ENCODE data around the gene KCNMA1.

The KCNMA1 gene

DNA sequence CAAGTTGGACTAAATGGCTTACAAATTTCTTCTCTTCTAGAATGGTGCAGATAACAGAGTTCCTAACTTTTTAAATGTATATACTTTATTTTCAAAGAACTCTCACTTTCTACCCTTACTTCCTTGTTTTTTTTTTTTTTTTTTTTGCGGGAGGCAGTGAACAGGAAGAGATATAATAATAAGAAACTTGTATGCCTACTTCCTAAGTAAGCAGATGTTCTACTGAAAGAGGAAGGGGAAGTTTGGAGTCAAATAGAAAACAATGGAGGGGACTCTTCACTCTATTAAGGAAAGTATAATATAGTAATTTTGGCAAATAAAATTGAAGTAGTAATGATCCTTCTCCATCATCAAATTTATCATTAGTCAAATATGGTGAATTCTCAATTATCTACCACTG lies 754.0 kb downstream of the KCNMA1 start:
- DNase-seq (ENCODE audit: low read depth), result no peak

GRCh38 chr10:76882796-76883195 lies 754.8 kb downstream of the KCNMA1 start:
- DNase-seq (ENCODE audit: low read depth), result no peak

DNA sequence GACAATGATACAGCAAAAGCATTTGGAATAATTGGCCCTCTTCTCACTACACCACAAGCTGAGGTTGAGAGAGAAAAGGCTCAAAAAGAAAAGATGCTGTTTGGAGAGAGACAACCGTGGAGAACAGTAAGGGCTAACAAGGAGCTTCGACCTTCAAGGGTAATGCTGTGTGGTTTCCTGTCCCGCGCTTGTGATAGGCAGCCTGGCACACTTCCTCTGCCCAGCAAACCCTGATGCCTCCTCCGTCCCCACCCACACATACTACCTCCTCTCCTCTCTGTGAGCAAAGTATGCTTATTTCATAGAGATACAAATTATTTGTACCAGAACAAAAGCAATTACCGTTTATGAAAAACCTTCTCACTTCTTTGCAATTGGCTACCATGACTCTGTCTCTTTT lies 755.4 kb downstream of the KCNMA1 start:
- no peak for DNase-seq (ENCODE audit: low read depth)

- peak; percentile 19 for DNase-seq (ENCODE audit: low read depth)
Observed at GRCh38 chr10:76881477-76882220, 756.0 kb downstream of the KCNMA1 start.

GRCh38 chr10:76880931-76881330 lies 756.7 kb downstream of the KCNMA1 start:
- DNase-seq (ENCODE audit: low read depth), result no peak

DNA sequence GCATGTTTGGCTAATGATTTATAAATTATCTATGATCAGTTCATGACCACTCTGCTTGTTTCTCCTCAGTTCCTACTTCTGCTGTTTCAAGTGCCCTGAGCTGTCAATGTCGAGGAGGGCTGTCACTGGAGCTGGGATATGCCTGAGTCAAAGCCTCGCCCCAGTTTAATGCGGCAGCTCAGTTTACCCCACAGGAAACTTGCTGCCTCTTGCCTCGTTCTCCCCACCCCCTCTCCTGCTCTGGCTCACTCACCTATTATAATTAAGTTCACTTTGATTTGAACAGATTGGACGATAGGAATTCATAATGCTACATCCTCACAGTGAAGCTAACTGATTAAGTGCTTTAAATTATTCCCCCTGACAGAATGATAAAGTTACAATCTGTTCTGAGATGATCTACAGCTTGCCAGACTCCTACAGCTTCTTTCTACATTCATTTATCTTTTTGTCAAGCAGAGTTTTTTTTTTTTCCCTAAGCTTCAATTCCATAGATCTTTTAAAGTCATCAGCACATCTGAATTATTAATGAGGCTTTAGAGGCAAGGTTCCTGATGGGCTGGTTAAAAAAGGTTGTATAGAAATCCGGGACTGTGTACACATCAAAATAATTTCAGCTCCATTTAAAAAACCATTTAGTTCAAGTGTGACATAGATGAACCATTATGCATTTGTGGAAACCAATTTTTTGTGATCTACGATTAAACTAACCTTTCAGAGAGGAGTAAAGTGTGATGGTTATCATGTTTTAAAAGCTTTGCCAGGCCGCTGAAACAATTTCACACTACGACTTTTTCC lies 758.3 kb downstream of the KCNMA1 start:
- no peak for DNase-seq (ENCODE audit: low read depth)

DNA sequence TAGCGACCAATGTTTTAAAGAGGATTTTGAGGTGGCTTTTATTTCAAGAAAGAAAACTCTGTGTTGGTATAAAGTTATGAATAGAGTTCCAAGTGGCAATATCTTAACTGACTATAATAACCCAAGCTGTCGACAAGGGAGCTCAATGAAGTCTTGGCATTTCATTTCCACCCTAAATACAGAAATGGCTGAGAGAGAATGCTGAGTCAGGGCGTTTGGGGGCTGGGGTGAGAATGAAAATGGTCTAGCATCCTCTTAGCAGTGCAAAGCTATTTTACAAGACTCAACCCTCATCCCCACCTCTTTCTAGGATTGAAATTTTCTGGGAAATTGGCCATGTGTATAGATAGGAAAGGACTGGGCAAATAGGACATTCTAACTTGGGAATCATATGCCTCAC lies 759.1 kb downstream of the KCNMA1 start:
- no peak for DNase-seq (ENCODE audit: low read depth)

- DNase-seq (ENCODE audit: low read depth), result no peak
Observed at GRCh38 chr10:76874896-76875295, 762.7 kb downstream of the KCNMA1 start.

GRCh38 chr10:76874176-76874575 lies 763.4 kb downstream of the KCNMA1 start:
- peak; percentile 82 for DNase-seq (ENCODE audit: low read depth)

GRCh38 chr10:76871697-76872295 lies 765.8 kb downstream of the KCNMA1 start:
- DNase-seq (ENCODE audit: low read depth), result no peak

DNA sequence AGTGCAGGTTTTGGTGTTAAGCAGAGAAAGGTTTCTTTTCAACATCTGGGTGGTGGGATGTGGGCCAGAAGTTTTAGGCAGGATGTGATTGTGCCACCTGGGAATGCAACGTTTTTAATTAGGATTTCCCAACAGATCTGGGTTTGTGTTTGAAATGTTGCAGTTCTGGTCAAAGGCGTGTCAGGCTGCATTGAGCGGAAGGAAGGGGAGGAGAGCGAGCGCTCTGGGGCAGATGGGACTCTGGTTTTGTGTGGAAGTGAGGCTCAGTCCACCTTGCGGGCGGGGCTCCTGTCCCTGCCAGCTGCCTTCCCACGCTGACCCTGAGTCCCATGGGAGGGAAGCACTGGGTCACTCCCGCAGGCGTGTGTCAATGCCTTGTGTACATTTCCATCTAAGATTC lies 767.7 kb downstream of the KCNMA1 start:
- no peak for DNase-seq (ENCODE audit: low read depth)

- DNase-seq (ENCODE audit: low read depth), result peak; percentile 49
Observed at GRCh38 chr10:76868098-76868977, 769.3 kb downstream of the KCNMA1 start.

DNA sequence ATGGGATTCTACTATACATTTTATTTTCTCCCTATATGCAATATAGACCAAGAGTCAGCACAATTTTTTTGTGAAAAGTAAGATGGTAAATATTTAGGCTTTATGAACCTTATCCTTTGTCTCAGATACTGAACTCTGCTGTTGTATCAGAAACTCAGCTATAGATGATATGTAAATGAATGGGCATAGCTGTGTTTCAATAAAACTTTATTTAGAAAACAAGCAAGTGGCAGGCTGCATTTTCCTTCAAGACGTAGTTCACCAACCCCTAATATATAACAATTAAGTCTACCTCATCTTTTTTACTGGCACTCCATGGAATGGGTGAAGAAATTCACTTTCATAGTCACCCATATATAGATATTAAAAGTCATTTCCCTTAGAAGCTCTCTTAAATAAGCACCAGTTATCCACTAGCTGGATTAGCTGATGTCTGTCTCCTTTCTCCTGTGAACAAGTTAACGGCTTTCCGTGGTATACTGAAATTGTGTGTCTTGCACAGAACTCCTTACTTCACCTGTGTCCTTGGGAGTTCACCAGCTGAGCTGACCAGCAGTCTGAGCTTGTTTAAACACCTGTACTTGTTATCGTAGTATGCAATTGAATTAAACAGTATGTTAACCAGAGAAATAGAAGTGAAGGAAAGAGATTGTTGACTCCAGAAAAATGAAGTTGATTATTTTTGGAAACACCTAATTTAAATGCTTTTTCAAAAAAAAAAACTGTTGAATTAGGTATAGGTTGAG lies 770.6 kb downstream of the KCNMA1 start:
- no peak for DNase-seq (ENCODE audit: low read depth)

GRCh38 chr10:76864922-76865321 lies 772.7 kb downstream of the KCNMA1 start:
- no peak for DNase-seq (ENCODE audit: low read depth)

GRCh38 chr10:76858721-76859120 lies 778.9 kb downstream of the KCNMA1 start:
- DNase-seq (ENCODE audit: low read depth), result no peak

GRCh38 chr10:76840802-76841201 lies 796.8 kb downstream of the KCNMA1 start:
- no peak for DNase-seq (ENCODE audit: low read depth)

GRCh38 chr10:76839276-76839675 lies 798.3 kb downstream of the KCNMA1 start:
- no peak for DNase-seq (ENCODE audit: low read depth)

DNA sequence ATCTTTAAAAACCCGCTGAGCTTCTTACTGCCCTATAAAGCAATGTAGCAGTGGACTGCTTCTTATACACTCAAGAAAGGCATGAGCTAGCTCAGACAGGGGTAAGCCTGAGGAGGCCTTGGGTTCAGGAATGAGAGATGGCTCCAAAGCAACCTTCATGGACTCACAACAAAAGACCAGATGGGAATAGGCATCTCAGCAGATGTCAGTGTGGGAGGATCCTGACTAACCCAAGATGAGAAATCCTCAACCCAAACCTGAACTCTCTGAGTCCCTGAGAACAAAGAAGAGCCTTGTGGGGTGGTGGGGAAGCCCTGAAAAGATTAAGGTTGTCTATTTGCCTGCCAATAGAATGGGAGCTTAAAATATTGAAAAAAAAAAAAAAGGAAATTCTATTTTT lies 807.4 kb downstream of the KCNMA1 start:
- no peak for DNase-seq (ENCODE audit: low read depth)

DNA sequence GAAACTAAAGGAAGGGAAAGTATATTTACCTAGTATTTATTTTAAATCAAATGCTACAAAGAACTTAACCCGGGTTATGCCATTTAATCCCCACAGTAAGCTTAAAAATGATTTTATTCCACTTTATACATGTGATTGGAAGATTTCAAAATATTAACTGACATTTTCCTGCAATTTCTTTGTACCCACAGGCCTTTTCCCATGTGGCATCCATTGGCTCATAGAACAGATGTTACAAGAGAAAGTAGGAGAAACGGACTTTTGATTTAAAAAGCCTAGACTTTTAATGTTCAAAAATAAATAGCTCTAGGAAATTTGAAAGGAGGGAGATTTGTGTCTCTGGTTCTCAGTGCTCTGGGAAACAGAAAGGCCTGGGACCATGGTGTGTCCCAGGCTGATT lies 807.9 kb downstream of the KCNMA1 start:
- no peak for DNase-seq (ENCODE audit: low read depth)
